HUES48 (cell line): Measurements from ENCODE around the gene SH3GL1.
A peak's percentile ranks its signal among the peaks of the same experiment; 100 is the strongest.

Experiments used
- H3K27ac ChIP-seq: one replicate; pipeline ENCODE4 v1.7.0; 2013; ENCODE audit warnings: low read depth, low read length, inconsistent platforms
- H3K27me3 ChIP-seq: 2 replicates; pipeline ENCODE4 v1.6.1; 2013; ENCODE audit warnings: mild to moderate bottlenecking, low read length; ENCODE audit not compliant: control insufficient read depth, insufficient read depth
- H3K36me3 ChIP-seq: 2 replicates; pipeline ENCODE4 v1.6.1; 2013; ENCODE audit warnings: low read length; ENCODE audit not compliant: control insufficient read depth, insufficient read depth
- H3K4me1 ChIP-seq: 2 replicates; pipeline ENCODE4 v1.6.1; 2013; ENCODE audit warnings: mild to moderate bottlenecking, low read length; ENCODE audit not compliant: control insufficient read depth, insufficient read depth
- H3K4me3 ChIP-seq: 2 replicates; pipeline ENCODE4 v1.5.1; 2013; ENCODE audit warnings: mild to moderate bottlenecking, low read depth, low read length
- H3K9ac ChIP-seq: 2 replicates; pipeline ENCODE4 v1.6.1; 2013; ENCODE audit warnings: mild to moderate bottlenecking, low read depth, low read length, moderate library complexity
- H3K9me3 ChIP-seq: 2 replicates; pipeline ENCODE4 v1.6.1; 2013; ENCODE audit warnings: low read length; ENCODE audit not compliant: control insufficient read depth, insufficient read depth

SH3GL1 gene

DNA sequence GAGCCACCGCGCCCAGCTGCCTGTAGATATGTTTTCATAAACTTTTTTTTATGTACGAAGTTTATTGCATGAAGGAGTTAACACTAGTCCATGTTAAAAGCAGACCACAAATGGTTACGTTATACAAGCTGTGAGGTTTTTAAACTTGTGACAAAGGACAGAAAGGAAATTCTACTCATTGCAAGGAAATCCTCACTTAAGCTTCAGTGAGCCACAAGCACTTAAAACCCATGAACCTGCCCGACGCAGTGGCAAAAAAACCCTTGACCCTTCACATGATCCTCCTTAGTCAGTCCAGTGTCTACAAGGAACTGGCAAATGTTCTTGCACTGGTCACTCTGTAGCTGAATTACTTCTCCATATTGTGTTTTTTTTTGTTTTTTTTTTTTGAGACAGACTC, 52.8 kb downstream of the SH3GL1 start:
- Histone ChIP-seq H3K36me3 (peaks cover 31% of the 10 kb centered on the region), H3K4me3 (no peak overlapping the region), H3K9ac (no peak overlapping the region), H3K9me3 (no peaks in the 10 kb centered on the region), H3K27me3 (no peaks in the 10 kb centered on the region), H3K4me1 (no peaks in the 10 kb centered on the region), H3K27ac (no peak overlapping the region)

DNA sequence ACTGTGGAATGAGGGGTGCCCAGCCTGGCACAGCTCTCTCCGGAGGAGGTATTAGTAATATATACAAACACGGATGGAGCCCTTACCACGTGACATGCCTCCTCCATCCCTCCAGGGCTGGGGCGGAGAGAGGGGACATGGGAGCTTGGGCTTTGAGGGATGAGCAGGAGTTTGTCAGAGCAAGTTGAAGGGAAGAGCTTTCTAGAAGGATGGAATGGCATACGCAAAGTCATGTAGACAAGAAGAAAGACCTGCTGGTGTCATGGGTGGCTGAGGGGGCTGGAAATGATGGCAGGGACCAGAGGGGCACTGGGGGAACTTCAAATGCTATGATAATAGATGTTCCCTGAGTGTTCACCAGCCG, 54.3 kb downstream of the SH3GL1 start:
- H3K27me3 ChIP-seq, result no peaks in the 10 kb centered on the region
- H3K36me3 ChIP-seq, result peaks cover 31% of the 10 kb centered on the region
- no peaks in the 10 kb centered on the region for H3K9me3 ChIP-seq
- H3K9ac ChIP-seq, result no peak overlapping the region
- H3K4me3 ChIP-seq, result no peak overlapping the region
- H3K4me1 ChIP-seq, result peaks cover 4% of the 10 kb centered on the region; the same call in 1 of the 2 replicates
- H3K27ac ChIP-seq, result no peak overlapping the region

DNA sequence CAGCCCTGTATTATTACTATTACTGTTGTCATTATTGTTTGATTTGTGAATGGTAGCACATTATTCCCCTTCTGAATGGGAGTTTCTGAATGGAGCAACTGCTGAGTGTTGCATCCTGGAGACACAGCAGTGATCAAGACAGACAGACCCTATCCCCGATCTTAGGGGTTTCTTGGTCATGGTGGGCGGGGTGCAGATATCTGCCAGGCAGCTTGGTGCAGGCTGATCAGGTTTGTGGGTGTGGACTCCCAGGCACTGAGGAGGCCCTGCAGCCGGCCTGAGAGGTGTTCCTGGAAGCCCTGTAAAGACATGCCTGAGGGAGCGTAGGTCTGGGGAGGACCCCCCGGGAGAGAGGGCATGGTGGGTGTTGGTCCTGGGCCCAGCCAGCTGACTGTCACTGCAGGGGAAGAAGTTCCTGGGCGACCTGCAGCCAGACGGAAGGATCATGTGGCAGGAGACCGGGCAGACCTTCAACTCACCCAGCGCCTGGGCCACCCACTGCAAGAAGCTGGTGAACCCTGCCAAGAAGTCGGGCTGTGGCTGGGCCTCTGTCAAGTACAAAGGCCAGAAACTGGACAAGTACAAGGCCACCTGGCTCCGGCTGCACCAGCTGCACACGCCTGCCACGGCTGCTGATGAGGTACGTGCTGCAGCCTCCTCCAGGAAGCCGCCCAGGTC, 54.9 kb downstream of the SH3GL1 start:
- no peak overlapping the region for H3K27ac ChIP-seq
- H3K9me3 ChIP-seq, result no peaks in the 10 kb centered on the region
- H3K27me3 ChIP-seq, result no peaks in the 10 kb centered on the region
- peaks cover 4% of the 10 kb centered on the region; the same call in 1 of the 2 replicates for H3K4me1 ChIP-seq
- H3K4me3 ChIP-seq, result no peak overlapping the region
- H3K36me3 ChIP-seq, result peaks cover 31% of the 10 kb centered on the region
- H3K9ac ChIP-seq, result no peak overlapping the region

DNA sequence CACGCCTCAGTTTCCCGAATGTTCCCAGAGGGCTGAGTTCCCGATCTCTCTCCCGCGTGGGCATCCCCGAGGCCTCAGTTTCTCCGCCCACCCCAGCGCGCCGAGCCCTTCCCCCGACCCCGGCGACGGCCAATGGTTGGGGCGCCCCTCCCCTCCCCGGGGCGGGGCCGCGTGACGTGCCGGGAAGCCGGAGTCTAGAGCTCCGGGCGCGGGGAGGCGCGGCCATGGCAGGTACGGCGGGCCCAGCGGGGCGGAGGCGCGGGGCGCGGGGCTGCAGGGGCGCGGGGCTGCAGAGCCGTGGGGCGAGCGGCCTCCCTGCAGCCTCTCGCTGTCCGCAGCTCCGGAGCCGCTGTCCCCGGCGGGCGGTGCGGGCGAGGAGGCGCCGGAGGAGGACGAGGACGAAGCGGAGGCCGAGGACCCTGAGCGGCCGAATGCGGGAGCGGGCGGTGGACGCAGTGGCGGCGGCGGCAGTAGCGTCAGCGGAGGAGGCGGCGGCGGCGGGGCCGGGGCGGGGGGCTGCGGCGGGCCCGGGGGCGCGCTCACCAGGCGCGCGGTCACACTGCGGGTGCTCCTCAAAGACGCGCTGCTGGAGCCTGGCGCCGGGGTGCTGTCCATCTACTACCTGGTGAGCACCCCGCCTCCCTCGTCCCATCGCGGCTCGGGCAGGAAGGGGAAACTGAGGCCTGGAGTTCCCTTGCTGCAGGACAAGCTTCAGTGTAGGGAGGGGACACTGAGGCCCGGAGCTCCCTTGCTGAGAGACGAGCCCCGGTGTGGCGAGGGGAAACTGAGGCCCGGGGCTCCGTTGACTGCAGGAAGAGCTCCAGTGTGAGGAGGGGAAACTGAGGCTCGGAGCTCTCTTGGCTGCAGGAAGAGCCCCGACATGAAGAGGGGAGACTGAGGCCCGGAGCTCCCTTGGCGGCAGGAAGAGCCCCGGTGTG, 56.7 kb downstream of the SH3GL1 start, which contains the start of gene MPND:
Gene MPND, plus strand, starts transcription at position 193 of the 938 bp plus-strand sequence. Its CDS starts 32 bp downstream, at position 225.
- Histone ChIP-seq H3K27me3 (no peaks in the 10 kb centered on the region), H3K4me1 (peaks cover 4% of the 10 kb centered on the region; the same call in 1 of the 2 replicates), H3K27ac (peak within 1 kb of the TSS; percentile 99), H3K9me3 (no peaks in the 10 kb centered on the region), H3K36me3 (peaks cover 16% of the 10 kb centered on the region), H3K4me3 (peak within 1 kb of the TSS; percentile 80), H3K9ac (peak within 1 kb of the TSS; percentile 88)

DNA sequence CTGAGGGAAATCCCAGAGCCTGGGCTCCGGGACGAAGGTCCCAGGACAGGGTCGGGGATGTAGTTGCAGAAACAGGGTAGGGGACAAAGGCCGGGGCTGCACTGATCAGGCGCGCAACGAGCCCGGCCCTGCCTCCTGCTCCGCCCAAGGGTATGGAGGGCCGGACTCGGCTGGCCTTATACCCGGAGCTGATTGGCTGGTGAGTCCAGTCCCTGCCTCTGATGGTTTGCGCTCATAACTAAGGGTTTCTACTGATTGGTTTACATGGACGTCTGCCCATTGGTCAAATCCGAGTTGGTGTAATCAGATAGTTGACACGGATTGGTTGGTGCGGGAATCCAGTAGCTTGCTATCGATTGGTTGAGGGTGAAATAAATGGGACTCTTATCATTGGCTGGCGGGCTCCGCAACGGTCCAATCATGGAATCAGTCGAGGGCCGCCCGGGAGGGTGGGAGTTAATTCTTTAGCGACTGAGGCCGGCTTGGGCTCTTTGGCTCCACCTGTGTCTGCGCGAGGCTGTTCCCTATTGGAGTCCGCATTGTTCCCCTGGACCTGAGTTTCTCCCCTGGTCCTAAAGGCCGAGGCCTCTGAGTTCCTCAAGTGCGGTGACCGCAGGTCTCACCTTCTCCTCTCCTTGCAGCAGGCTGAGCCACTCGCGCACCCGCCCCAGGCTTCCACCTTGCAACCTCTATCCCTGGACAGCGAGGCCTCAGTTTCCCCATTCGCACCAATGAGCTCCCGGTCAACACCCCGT, 57.6 kb downstream of the SH3GL1 start:
- peaks cover 8% of the 10 kb centered on the region; the same call in 1 of the 2 replicates for H3K4me1 ChIP-seq
- peak overlapping the region; percentile 80 for H3K4me3 ChIP-seq
- H3K27me3 ChIP-seq, result no peaks in the 10 kb centered on the region
- peaks cover 16% of the 10 kb centered on the region for H3K36me3 ChIP-seq
- peak overlapping the region; percentile 99 for H3K27ac ChIP-seq
- no peaks in the 10 kb centered on the region for H3K9me3 ChIP-seq
- peak overlapping the region; percentile 88 for H3K9ac ChIP-seq

DNA sequence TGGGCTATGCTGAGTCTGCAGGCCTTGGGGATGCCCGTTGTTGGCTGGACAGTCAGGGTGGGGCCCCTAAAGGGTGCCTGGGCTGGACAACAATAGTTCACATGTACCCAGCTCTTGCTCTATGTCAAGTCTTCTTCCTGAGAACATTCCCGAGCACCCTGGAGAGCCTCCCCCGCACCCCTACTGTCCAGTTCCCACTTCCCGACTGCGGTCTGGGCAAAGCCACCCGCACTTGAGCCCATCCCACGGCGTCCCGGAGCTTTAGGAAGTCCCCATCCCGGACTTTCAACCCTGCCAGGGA, 58.1 kb downstream of the SH3GL1 start:
- no peaks in the 10 kb centered on the region for H3K9me3 ChIP-seq
- peaks cover 9% of the 10 kb centered on the region; the same call in 1 of the 2 replicates for H3K4me1 ChIP-seq
- peak overlapping the region; percentile 69 for H3K4me3 ChIP-seq
- peak overlapping the region; percentile 96 for H3K27ac ChIP-seq
- H3K27me3 ChIP-seq, result no peaks in the 10 kb centered on the region
- peak overlapping the region; percentile 83 for H3K9ac ChIP-seq
- peaks cover 13% of the 10 kb centered on the region for H3K36me3 ChIP-seq

DNA sequence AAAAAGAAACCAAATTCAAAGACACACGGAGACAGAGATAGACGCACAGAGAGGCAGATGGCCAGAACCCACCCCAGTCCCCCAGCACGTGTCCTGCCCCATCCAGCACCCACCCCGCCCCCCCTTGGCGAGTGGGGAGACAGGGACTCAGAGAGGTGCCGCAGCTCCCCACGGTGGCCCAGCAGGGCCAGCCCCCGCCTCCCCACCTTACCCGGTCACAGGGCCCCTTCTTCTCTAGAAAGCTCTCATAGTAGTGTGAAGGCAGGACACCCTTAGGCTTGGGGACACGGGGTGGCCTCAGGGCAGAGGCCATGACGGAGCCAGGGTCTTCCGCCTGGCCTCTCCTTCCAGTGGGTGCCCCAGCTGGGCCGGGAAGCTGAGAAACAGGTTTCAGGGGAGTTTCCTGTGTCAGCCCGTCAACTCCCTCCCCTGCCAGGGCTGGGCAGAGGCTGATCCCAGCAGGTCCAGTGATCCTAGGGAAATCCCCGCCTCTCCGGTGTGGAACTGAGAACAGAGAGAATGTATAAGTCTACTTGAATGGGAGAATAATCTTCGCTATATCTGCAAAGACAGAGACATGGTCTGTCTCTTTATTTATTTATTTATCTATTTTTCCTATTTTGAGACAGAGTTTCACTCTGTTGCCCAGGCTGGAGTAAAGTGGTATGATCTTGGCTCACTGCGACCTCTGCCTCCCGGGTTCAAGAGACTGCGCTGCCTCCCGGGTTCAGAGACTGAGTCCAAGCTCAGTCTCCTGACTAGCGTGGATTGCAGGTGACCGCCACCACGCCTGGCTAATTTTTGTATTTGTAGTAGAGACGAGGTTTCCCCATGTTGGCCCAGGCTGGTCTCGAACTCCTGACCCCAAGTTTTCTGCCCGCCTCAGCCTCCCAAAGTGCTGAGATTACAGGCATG, 61.6 kb downstream of the SH3GL1 start, which contains the start of gene STAP2:
Gene STAP2, minus strand, starts transcription at position 387 of the 915 bp plus-strand sequence. Its CDS starts 74 bp downstream, at position 313.
- no peaks in the 10 kb centered on the region for H3K36me3 ChIP-seq
- no peak within 1 kb of the TSS for H3K9ac ChIP-seq
- peaks cover 9% of the 10 kb centered on the region; the same call in 1 of the 2 replicates for H3K4me1 ChIP-seq
- H3K27me3 ChIP-seq, result no peaks in the 10 kb centered on the region
- no peaks in the 10 kb centered on the region for H3K9me3 ChIP-seq
- H3K27ac ChIP-seq, result peak within 1 kb of the TSS; percentile 57
- H3K4me3 ChIP-seq, result peak within 1 kb of the TSS; percentile 42

DNA sequence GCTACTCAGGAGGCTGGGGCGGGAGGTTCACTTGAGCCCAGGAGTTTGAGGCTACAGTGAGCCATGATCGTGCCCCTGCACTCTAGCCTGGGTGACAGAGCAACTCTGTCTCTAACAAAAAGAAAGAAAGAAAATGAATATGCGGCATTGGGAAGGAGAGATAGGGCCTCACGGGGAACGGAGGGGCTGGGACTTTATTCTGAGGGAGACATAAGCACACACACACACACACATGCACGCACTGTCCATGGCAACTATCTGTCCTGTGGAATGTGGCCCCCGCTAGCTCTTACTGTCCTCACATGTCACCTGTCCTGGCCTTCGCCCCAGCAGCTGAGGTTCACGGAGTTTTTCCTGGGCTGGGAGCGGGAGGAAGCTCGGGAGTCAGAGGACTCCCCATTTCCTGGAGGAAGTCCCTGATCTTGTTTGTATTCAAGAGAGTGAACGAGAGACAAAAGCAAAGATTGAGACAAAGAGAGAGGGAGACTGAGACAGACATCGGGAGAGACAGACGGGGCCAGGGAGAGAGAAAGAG, 62.4 kb downstream of the SH3GL1 start:
- Histone ChIP-seq H3K27me3 (no peaks in the 10 kb centered on the region), H3K9ac (no peak overlapping the region), H3K4me1 (peaks cover 9% of the 10 kb centered on the region; the same call in 1 of the 2 replicates), H3K4me3 (peak overlapping the region; percentile 42), H3K36me3 (no peaks in the 10 kb centered on the region), H3K27ac (peak overlapping the region; percentile 57), H3K9me3 (no peaks in the 10 kb centered on the region)

DNA sequence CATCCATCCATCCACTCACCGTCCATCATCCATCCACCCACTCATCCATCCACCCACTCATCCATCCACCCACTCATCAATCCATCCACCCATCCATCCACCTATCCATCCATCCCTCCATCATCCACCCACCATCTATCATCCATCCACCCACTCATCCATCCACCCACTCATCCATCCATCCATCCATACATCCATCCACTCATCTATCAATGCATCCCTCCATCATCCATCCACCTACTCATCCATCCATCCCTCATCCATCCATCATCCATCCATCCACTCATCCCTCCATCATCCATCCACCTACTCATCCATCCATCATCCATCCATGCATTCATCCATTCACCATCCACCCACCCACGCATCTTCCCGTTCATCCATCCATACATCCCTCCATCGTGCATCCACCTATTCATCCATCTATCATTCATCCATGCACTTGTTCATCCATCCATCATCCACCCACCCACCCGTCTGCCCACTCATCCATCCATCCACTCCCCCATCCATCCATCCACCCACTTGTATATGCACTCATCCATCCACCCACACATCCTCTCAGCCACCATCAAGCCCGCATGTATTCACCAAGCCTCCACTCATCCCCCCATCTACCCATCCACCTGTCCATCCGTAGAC, 65.3 kb downstream of the SH3GL1 start:
- peaks cover 5% of the 10 kb centered on the region; the same call in 1 of the 2 replicates for H3K4me1 ChIP-seq
- no peak overlapping the region for H3K9ac ChIP-seq
- H3K9me3 ChIP-seq, result no peaks in the 10 kb centered on the region
- no peaks in the 10 kb centered on the region for H3K36me3 ChIP-seq
- H3K27me3 ChIP-seq, result no peaks in the 10 kb centered on the region
- H3K27ac ChIP-seq, result no peak overlapping the region
- no peak overlapping the region for H3K4me3 ChIP-seq
